GM11168 (cell line): Measurements from ENCODE around the gene UNCX.
"Not testable (repeated sequence)": the region's sequence is repeated elsewhere in the genome, so short reads cannot be mapped to it uniquely, and the experiment has no call there.

ENCODE experiments used
- in situ Hi-C: fragments of 300-500 bp; cut with MboI; formaldehyde crosslinking; loops from one replicate; pipeline ENCODE4 v1.12.0; 2022; ENCODE audit warnings: low sequenced_read_pairs; ENCODE audit not compliant: unreplicated experiment

UNCX gene

DNA sequence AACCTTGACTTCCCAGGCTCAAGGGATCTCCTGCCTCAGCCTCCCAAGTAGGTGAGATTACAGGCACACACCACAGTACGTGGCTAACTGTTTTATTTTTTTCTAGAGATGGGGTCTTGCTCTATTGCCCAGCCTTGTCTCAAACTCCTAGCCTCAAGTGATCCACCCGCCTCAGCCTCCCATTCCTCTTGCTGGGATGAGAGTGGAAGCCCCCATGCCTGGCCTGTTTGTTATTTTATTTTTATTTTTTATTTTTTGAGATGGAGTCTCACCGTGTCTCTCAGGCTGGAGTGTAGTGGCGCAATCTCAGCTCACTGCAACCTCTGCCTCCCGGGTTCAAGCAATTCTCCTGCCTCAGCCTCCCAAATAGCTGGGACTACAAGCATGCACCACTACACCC is 20.6 kb upstream of the UNCX start:
- in situ Hi-C loops: not testable (repeated sequence)

DNA sequence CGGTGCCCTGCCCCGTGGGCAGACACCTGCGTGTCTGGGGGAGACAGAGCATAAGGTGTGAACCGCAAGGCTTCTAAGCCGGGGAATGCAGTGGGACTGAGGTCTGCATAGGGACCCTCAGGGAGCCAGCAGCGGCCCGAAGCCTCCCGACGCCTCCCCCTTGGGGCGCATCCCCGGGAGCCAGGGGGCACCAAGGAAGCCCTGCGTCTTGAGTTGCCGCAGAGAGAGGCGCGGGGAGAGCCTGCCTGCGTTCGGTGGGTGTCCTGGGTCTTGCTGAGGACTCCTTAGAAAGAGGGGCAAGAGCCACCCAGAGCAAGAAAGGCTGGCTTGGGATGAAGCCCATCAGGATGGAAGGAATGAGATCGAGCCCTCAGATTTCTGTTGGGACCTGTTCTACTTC is 18.2 kb upstream of the UNCX start:
- in situ Hi-C loops: no loop called here

GRCh38 chr7:1218541-1219165 is 14.0 kb upstream of the UNCX start:
- in situ Hi-C loops: no loop called here

DNA sequence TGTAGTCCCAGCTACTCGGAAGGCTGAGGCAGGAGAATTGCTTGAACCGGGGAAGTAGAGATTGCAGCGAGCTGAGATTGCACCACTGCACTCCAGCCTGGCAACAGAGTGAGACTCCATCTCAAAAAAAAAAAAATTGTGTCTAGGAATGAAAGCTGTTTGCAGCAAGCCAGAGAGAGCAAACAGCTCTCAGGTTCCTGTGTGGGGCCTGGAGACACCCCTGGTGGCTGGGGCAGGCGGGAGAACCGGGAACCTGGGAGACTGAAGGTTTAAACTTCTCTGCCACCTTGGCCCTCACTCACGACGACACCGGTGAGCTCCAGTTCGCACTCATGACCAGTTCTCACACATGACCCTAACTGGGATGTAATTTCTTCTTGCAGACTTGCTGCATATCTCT is 13.2 kb upstream of the UNCX start:
- in situ Hi-C loops: no loop called here

GRCh38 chr7:1220000-1220726 is 12.5 kb upstream of the UNCX start:
- in situ Hi-C loops: no loop called here

DNA sequence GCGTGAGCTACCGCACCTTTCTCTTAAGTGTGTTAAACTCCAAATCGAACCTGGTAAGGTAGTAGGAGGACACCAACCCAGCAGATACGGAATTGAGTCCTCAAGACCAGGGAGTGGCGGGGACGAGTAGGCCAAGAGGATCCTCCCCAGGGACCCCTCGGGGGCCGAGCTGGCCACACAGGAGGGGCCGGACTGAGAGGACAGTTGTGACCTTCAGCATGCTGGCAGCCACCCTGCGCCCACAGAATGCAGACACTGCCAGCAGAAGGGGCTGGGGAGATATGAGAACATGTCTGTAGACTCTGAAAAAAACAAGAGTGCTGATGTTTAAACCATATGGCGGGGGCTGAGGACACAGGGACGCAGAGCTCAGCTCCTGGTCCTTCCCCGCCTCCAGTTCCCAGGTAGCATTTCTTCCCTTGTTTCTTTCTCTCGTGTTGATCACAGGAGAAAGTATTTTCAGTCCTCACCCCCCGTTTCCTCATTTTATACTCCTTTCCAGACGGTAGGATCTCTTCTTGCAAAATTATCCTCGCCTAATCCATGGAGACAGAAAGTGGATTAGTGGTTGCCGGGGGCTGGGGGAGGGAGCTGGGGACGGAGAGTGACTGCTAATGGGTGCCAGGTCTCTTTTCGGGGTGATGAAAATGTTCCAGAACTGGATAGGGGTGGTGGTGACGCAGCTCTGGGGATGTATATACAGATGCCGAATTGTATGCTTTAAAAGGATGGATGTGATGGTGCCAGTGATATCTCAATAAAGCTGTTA is 11.5 kb upstream of the UNCX start:
- in situ Hi-C loops: no loop called here

DNA sequence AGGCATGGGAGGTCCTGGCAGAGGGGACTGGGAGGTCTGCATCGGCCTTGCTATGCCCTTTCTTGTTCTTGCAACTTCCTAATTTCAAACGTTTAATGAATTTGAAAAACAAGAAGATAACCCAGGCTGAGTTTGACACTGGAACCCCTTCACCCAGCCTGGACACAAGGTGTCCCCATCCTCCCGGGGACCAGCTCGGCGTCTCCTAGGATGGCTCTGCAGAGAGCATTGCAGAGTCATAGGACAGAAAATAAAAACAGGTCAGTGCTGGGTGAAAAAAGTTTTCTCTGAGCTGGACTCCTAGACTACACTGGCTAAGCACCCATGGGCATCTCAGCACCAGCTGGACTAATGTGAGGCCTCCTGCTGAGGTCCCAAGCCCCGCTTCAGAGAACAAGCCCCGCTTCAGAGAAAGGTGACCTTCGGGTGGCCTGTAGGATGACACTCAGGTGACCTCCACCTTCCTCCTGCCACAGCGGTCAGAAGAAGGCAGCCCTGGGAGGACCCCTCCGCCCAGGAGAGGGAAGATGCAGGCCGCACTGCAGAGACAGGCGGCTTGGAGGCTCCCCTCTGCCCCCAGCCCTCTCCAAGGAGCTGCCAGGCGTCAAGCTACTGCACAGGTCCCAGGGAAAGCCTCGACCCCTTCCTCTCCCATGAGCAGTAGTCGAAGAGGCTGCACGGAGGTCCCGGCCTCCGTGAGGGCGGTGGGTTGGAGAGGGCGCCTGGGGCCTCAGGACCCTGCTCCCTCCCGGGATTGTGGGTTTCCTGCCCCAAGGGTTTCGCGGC is 9.3 kb upstream of the UNCX start:
- in situ Hi-C loops: no loop called here

- in situ Hi-C loops: no loop called here
Measured at GRCh38 chr7:1224086-1224716, 8.5 kb upstream of the UNCX start.

DNA sequence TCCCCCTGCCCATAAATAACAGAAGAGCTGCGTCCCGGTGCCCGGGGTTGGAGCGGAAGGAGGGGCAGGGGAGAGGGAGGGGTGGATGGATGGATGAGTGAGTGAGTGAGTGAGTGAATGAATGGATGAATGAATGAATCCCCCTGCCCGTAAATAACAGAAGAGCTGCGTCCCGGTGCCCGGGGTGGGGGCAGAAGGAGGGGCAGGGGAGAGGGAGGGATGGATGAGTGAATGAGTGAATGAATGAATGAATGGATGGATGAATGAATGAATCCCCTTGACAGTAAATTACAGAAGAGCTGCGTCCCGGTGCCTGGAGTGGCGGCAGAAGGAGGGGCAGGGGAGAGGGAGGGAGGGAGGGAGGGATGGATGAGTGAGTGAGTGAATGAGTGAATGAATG is 7.6 kb upstream of the UNCX start:
- in situ Hi-C loops: loop anchor here (25.0 kb wide), 1 partner anchor 187 kb away; no protein-coding TSS in a partner anchor

DNA sequence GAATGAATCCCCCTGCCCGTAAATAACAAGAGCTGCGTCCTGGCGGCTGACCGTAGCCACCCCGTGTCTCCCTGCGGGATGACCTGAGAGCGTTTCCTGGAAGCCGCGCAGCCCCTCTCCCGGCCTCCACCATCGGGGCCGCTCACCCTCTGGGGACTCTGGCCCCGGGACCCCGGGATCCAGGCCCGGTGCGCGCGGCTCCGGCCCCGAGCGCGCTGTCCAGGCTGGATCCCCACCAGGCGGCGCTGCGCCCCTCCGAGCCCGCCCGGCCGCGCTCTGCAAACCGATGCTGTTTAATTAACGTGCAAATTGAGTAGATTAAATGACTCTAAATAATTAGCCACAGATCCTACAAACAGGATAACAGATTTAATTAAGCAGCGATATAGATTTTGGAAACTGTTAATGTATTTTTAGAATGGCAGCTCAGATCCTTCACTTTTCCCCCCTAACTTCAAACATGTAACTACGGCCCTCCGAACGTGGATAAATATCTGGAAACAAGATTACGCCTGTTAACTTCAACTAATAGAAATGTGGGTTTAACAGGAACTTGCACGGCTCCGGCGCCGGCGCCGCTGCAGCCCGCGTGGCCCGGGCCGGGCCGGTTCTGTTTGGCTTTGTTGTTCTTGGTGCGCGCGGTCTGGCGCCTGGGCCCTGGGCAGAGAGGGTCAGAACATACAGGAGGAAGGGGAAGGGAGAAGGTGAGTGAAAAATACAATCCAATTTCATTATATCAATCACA is 7.1 kb upstream of the UNCX start:
- in situ Hi-C loops: loop anchor here (25.0 kb wide), 1 partner anchor 187 kb away; no protein-coding TSS in a partner anchor

DNA sequence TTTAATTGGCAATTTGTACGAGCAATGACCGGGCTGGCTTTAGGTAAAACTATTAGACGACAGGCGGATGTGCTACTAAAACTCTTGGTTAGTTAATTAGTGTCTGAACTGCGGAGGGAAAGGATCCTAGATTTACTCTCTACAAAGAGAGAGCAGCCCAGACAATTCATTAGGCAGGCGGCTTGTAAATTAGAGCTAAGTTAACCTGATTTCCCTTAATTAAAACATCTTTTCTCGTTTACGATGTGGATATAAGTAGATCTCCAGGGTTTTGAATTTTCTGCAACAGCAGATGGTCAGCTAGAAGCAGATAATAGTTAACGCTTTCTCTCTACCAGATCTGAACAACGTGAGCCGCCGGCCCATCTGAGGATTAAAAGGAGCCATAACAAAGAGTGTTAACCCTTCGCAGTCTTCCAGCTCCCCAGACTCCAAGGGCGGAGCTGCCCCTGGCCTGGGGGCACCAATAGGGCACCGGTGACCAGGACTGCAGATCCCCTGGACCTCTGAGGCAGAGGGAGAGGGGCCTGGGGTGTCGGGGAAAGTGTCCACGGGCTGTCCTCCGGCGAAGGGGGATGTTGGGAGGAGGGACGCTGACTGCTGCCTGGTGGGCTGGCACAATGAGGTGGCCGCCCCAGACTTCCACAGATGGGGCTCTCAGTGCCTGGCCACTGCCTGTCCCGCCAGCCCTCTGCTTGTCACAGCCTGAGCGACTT is 6.3 kb upstream of the UNCX start:
- in situ Hi-C loops: loop anchor here (25.0 kb wide), 1 partner anchor 186 kb away; no protein-coding TSS in a partner anchor

- in situ Hi-C loops: loop anchor here (25.0 kb wide), 1 partner anchor 185 kb away; no protein-coding TSS in a partner anchor
Measured at GRCh38 chr7:1227071-1227804, 5.4 kb upstream of the UNCX start.

- in situ Hi-C loops: loop anchor here (25.0 kb wide), 1 partner anchor 184 kb away; no protein-coding TSS in a partner anchor
Measured at GRCh38 chr7:1227814-1228544, 4.7 kb upstream of the UNCX start.

- in situ Hi-C loops: loop anchor here (25.0 kb wide), 1 partner anchor 184 kb away; no protein-coding TSS in a partner anchor
Measured at GRCh38 chr7:1228545-1229201, 4.0 kb upstream of the UNCX start.

DNA sequence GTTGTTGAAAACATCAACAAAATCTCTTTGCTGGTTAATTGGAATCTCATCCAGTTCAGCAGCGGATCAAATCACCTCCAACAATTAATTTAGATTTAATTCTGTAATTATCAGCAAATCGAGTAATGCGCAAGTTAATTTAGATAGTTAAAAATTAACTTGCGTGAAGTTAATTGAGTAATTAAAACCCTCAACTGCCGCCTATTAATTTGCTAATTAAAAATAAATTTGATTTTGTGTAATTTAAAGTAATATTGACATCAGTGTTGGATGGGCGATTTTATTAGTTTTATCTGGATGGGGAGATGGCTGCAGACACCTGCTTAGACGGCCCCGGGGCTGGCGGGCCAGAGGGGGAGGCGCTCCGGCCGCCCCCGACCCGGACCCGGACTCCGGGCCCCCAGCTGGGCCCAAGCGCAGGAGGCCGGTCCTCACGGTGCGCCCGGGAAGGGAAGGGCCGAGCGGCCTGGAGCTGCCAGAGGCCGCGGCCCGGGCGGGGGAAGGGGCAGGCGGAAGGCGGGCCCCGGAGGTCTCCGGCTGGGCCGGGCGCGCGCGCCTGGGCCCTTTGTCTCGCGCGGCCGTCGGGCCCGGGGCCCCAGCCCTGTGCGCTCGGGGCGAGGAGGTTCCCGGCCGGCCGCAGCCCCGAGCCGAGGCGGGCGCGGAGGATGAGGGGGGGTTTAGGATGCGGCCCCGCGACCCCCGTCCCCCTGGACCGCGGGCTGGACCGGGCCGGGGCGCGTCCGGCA is 3.3 kb upstream of the UNCX start:
- in situ Hi-C loops: loop anchor here (25.0 kb wide), 1 partner anchor 183 kb away; no protein-coding TSS in a partner anchor

DNA sequence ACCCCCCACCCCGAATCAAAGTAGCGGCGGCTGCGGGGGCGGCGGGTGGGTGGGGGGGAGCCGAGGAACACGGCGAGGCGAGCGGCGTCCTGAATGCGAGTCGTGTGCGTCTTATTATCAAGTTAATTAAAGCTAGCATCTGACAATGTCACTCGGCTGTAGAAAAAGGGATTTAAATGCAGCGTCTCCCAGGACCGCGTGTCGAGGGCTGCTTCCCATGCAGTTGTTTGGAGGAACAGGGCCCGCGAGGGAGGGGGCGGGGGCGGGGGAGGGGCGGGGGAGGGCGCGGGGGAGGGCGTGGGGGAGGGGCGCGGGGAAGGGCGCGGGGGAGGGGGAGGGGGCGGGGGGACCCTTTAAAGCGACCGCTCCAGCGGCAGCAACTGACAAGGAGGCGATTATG is 2.7 kb upstream of the UNCX start:
- in situ Hi-C loops: loop anchor here (25.0 kb wide), 1 partner anchor 182 kb away; no protein-coding TSS in a partner anchor
